SK-N-MC (cell line): ENCODE results near the gene IRGM.

Experiments used
- EZH2 ChIP-seq: fragments of 200-600 bp; sonication (generic); IDR thresholded peaks from one replicate; pipeline ENCODE4 v1.6.1; 2017; ENCODE audit warnings: antibody characterized with exemption
- FOXP2 ChIP-seq: optimal IDR thresholded peaks from 2 replicates; pipeline ENCODE3; 2011; ENCODE audit warnings: mild to moderate bottlenecking, moderate library complexity; ENCODE audit not compliant: insufficient read depth; ENCODE audit errors: extremely low read length, control extremely low read depth
- POLR2AphosphoS5 ChIP-seq: IDR thresholded peaks from 2 replicates; pipeline ENCODE4 v1.6.1; 2012; ENCODE audit warnings: mild to moderate bottlenecking, low read depth, low read length, borderline replicate concordance

- no peak for TF ChIP-seq FOXP2
- TF ChIP-seq EZH2: no peak
- TF ChIP-seq POLR2AphosphoS5: no peak
Measured at GRCh38 chr5:150860246-150860821, 14.0 kb downstream of the IRGM start.
